GM21619 (cell line): ENCODE results near the gene HLA-DPA1.

ENCODE experiments used
- ATAC-seq: cut with Tn5 transposase; IDR thresholded peaks from one replicate; pipeline ENCODE4 v1.9.1; 2021; ENCODE audit not compliant: unreplicated experiment

The HLA-DPA1 gene

DNA sequence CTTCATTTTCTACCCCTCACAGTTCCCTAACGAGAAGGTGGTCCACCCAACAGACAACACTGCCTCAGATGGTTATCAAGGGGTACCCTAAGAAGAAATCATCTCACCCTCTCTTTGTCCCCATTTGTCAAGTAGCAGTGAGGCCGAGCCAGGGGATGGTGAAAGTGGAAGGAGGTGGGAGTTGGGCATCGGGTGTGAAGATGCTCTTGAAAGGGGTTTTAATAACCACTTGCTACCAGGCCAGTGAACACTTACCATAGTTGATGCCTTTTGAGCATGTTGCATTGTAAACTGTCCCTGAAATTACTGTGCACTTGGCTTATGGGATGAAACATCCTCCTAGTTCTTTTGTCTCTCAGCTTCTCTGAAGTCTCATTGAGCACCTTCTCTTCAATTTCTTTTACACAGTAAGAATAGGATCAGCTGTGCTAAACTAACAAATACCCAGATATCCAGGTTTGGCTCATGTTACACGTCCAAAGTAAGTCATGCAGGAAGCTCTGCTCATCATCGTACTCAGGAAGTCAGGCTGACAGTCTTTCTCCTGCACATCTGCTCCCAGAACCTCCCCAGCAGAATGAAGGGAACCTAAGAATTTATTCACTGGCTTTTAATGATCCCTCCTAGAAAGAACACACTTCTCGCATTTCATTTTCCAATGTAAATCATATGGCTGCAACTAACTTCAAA is 15.6 kb upstream of the HLA-DPA1 start:
- no peak for ATAC-seq

DNA sequence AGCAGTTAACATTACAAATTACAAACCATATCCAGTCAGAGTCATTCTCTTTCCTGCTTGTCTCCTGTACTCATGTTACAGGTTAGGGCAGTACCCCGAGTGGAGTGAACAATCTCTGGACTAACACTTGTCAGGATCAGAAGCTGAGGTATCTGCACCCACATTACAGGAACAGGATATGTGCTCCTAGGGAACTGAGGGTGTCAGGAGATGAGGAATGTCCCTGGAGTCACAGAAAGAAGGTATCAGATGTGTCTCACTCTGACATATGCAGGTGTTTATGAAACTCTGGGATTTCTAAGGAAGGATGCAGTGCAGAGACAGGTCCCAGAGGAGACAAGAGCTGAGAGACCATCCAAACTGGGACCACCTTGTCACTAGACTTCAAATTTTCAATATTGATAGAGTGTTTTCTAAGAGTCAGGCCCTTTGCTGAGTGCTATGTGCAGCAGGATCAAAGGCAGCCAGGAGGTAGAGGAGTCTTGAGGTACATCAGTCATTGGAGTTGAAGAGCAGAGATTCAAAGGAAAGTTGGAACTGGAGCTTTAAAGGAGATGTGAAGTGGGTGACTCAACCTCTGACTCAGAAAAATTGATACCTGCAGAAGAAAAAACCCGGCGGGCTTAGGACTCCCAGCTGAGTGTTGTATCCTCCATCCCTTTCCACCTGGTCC is 14.9 kb upstream of the HLA-DPA1 start:
- no peak for ATAC-seq

DNA sequence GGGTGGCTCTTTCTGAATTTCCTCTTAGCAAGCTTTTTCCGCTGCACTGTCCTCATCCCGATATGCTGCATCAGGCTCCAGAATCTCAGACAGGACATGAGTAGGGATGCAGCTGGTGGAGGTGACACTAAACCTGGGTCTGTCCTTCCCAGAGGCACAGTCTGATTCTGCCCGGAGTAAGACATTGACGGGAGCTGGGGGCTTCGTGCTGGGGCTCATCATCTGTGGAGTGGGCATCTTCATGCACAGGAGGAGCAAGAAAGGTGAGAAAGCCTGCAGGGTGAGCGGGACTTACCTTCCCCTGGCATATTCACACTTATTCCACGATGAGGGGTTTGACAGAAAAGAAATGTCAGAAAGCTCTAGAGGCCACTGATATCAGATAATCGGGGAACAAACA is 12.2 kb upstream of the HLA-DPA1 start:
- ATAC-seq, result no peak

DNA sequence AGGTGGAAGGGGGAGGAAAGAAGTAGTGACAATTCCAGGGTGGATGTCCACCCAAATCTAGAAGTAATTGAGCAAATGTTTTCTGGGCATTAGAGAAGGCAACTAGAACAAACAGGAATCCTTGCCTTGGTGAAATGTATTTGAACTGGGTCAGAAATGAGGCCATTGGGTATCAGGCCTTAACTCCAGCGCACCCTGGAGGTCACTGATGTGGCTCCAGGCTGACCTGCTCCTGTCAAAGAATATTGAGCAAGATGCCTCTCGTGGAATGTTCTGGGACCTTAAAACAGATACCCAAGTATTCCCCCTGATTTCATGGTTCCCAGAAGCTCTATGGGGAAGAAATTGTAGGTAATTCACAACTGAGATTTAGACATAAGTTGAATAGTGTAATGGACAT is 9.3 kb upstream of the HLA-DPA1 start:
- ATAC-seq, result no peak

DNA sequence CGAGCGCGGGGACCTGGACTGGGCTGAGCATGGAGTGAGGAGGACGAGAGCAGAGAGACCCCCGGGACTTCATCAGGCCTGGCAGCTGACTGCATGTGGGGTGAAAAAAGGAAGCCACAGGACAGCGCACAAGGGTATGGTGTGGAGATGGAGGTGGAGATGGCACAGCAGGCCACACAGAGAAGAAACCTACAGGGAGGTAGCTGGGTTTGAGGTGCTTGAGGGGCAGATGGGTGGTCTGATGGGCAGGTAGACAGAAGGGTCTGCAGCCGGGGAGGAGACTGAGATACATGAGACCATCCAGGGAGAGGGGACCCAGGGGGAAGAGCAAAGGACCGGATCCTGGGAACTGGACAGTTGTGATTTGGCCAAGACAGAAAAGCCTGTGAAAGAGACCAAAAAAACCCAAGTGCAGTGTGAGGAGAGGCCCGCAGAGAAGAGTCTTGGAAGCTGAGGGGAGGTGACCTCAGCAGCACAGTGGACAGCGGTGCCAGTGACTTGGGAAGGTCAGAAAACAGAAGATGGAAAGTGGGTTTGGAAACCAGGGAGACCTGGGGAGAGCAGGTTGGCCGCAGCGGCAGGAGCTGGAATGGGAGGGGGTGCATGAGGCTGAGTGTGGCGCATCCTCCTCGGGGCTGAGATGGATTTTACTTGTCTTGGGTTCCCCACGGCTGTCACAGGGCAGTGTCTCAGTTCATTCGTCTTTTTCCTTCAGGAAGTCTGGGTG is 7.8 kb upstream of the HLA-DPA1 start:
- no peak for ATAC-seq

DNA sequence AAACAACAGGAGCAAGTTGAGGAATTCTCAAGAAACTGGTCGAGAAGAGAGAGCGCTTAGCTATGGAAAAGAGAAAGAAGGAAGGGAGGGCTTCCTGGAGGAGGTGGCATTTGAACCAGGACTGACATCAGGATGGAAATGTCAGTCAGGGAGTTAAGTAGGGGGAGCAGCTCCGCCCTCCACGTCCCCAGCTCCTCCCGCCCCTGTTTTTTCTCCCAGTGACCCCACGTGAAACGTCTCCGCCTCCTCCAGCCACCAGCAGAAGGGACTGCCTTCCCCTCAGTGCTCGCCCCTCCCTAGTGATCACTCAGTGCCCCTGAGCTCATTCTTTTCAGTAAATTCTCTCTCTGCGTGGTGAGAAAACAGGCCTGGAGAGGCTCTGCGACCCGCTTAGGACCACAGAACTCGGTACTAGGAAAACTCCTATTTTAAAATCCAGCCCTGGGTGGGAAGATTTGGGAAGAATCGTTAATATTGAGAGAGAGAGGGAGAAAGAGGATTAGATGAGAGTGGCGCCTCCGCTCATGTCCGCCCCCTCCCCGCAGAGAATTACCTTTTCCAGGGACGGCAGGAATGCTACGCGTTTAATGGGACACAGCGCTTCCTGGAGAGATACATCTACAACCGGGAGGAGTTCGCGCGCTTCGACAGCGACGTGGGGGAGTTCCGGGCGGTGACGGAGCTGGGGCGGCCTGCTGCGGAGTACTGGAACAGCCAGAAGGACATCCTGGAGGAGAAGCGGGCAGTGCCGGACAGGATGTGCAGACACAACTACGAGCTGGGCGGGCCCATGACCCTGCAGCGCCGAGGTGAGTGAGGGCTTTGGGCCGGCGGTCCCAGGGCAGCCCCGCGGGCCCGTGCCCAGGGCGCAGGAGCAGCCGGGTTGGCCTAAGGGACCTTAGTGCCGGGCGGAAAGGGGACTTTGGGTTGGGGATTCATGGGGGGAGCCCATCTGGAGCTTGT is 7.0 kb upstream of the HLA-DPA1 start:
- ATAC-seq, result no peak

DNA sequence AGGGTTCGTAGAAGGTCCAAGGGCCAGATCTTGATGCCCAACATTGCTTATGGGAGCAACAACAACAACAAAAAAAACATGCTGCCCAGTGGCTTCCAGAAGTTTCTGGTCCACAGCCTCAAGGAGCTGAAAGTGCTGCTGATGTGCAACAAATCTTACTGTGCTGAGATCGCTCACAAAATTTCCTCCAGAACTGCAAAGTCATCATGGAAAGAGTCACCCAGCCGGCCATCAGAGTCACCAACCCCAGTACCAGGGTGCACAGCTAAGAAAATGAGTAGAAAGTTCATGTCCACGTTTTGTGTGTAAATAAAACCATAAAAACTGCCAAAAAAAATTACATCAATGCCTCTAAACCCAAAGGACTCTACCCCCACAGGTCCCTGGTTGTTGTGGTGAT is 6.1 kb upstream of the HLA-DPA1 start:
- no peak for ATAC-seq

DNA sequence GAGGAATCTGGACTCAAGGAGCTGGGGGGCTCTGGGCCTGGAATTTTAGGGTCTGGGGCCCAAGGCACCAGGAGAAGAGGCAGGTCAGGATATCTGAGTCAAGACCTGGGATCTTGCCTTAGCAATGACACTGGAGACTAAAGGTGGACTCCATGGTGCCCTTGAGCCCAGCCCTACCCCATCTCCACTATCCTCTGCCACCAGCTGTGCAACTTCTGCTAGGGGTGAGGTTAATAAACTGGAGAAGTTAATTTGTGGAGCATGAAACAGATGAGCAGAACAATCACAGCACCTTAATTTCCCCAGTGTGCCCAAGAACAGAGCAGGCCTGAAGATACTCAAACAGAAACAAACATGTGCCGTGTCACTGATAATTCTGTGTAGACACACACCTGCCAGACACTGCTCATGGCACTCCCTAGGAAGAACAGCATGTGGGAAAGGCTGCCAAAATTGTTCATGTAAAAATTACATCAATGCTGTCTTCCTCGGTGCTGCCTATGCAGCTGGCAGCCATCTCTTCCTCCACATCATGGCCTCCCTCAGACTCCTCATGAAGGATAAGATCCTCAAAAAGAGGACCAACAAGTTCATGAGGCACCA is 5.6 kb upstream of the HLA-DPA1 start:
- ATAC-seq, result no peak

DNA sequence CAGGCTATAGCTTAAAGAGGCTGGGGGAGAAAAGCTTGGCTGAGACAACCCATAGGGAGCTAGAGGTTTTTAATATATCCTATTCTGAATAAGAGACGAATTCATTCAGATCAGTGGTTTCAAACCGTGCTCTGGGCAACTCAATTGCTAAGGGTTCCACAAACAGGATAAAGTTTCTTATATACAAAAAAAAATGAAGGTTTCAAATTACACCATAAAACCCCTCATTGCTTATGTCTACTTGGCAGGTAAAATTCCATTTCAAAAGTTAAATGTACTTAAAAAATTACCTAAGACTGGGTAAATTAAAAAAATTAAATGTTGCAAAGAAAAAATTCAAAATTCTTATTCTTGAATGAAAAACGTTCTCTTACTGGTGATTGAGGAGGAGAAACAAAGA is 5.0 kb upstream of the HLA-DPA1 start:
- ATAC-seq, result no peak

DNA sequence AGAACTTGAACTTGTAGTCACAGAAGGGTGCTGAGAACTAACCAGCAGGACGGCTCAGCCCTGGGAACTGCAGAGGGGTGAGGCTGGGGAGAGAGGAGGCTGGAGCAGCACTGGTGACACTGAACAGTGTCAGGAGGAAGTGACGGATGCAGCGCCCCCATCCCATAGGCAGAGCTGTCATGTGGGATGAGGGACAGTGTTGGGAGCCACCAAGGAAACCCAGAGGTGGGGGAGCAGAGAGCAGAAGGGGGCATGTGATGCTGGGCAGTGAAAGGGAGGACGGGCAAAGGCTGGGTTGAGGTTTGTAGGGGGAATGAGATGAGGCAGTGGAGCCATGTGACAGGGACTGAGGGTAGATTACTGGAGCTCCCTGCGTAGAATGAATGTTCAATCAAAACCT is 4.5 kb upstream of the HLA-DPA1 start:
- ATAC-seq, result no peak

DNA sequence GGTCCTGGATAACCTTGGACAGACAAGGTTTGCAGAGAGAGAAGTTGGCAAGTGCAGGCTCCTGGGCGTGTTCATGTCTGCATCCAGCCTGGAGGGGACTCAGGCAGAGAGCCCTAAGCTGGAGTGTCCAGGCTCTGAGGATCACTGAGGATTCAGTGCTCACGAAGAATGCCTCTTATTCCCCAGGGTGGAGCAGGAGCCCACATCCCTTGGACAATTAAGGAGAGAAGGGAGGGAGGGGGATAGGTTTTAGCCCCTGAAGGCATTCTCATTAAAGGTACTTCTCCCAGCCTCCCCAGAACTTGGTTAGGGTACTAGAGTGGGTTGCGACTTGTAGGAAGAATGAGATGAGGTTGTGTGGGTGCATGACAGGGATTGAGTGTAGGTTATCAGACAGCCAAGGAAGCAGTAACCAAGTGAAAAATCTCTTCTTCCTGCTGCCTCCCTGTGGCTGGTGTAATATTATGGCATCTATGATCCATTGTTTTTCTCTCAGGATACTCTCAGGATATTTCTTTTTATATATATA is 3.0 kb upstream of the HLA-DPA1 start:
- no peak for ATAC-seq

DNA sequence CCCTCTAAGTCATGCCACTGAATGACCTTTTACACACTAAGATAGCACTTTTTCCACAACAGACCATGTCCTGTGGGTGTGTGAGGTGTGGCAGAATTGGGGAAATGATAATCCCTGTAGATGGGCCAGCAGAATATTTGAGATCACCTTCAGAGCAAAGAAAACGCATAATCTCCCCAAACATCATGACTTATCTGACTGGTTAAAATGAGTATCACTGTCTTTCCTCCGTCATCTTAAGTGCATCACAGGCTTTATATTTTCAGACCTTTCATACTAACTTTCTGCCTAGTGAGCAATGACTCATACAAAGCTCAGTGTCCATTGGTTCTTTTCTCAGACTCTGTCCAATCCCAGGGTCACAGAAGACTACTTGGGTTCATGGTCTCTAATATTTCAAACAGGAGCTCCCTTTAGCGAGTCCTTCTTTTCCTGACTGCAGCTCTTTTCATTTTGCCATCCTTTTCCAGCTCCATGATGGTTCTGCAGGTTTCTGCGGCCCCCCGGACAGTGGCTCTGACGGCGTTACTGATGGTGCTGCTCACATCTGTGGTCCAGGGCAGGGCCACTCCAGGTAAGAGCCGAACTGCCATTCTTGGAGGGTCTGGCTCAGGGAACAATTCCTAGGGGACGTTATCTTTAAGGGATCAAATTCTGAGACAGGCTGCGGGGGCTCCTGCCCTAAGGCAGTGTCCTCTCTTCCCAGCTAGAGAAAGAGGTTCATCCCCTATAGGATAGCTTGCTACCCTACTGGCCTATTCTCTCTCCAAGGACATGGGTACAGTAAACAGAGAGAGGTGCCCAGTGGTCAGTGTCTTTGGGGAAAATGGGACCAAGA is 2.3 kb upstream of the HLA-DPA1 start, which contains the start of gene HLA-DPB1:
TSS of gene HLA-DPB1 (plus strand) at position 423 of the 838 bp plus-strand sequence. CDS start at position 475, 52 bp downstream.
- ATAC-seq, result peak; percentile 67

DNA sequence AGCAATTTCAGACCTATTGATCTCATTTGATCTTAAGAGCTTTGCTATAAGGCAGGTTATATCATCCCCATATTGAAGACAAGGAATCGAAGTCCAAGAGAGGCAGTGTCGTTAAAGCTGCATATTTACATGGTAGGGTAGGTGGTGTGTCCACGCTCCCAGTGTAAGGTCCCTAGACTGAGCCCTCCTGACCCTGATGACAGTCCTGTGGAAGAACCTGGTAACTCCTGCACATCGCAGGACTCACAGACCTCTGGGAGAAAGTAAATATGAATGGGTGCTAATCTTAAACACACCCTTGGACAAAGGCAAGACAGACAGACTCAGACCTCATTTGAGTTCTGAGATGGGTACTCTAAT is 1.7 kb upstream of the HLA-DPA1 start:
- ATAC-seq, result peak; percentile 11

DNA sequence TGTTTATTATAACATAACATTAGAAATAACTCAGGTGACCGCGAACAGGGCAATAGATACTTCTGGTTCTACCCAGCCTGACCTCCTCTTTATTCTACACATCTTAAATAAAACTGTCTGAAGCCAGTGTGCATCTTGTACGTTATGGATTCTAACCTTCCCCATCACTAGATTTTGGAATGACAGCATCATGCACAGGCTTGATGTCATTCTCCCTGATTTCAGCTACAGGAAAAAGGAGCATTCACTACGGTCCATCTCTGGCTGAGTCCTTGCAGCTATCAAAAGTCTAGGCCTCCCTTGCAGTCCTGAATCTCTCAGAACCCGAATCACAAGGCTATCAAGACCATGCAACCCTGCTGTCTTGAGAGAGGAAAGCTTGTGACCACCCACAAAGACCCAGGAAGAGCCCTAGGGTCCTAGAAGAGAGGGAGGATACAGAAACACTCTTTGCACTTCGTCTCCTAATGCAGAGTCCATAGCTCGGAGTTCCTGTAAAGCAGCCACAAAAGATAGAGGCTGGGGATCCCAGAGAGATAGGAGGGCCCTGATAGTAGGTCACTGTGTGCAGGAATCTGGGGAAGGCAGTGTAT is 845 bp downstream of the HLA-DPA1 start:
- no peak for ATAC-seq

DNA sequence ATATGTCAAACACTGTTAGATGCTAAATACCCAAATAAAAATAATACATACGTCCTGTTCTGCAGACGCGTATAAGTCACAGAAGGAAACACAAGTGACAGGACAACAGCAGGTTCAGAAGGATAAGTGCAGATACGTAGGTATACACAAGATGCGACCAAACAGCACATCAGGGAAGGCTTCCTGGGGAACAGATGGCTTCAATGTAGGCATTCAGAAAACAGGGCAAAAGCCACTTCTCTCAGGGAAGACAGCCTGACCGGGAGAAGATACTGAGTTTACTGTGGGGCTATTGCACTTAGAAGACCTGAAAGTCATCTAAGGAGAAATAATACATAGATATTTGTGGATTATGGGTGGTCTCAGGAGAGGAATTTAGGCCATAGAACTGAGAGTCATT is 1.9 kb downstream of the HLA-DPA1 start:
- no peak for ATAC-seq

DNA sequence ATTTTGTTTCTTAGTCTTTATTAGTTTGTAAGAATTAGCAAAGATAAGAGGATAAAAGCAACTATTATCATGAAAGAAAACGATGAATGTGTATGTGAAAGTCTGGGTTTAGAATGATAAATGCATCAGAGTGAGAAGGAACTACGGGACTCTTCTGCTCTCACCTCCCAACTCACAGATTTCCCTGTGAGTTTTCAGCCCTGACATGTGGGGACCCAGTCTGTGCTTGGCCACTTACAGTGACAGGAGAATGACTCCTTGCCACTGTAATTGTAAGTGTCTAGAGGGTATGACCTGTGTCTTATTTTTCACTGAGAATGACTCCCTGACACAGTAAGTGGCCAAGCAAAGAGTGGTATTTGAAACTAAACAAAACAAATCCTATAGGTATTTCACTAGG is 2.5 kb downstream of the HLA-DPA1 start:
- no peak for ATAC-seq

DNA sequence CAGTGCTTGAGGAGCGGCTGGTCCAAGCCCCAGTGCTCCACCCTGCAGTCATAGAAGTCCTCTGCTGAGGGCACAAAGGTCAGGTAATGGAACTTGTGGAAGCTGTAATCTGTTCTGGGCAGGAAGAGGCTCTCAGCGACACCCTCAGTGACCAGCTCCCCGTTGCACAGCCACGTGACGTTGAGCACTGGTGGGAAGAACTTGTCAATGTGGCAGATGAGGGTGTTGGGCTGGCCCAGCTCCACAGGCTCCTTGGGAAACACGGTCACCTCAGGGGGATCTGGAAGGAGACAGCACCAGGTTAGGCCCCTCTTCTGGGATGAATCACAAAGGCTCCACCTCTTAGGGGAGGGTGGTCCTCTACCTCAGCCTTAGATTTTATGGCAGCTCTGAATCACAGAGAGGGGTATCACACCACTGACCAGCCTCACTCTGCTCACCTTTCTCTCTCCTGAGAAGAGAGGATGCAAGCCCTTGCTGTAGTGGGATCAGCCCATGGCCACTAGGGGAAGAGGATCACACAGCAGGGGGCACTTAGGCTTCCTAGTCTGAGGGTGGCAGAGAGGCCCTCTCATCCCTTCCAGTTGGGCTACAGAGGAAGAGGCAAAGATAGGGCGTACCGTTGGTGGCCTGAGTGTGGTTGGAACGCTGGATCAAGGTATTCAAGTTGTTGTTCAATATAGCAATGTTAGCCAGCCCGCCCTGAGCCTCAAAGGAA is 4.3 kb downstream of the HLA-DPA1 start:
- no peak for ATAC-seq

DNA sequence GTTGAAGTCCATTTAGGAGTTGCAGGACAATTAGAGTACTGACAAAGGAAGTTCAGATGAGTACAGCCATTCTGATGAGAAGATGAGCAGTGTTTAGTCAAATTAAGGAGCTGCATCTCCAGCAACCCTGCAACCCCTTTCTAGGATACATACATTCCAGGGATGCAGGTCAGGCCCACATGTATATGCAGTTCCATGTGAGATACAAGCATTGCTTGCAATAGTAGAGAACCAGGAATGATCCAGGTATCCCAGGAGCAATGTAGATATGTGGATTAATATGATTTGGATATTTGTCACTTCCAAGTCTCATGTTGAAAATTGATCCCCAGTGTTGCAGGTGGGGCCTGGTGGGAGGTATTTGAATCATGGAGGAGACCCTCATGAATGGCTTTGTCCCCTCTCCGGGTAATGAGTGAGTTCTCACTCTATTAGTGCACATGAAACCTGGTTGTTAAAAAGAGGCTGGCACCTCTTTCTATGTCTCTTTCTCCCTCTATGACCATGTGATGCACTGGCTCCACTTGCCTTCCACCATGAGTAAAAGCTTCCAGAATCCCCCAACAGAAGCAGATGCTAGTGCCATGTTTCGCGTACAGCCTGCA is 6.4 kb downstream of the HLA-DPA1 start:
- ATAC-seq, result no peak
